Ovary (tissue), 9 donors: ENCODE results near the gene LGALSL. TPM values are rescaled to one million over a fixed set of nuclear protein-coding genes. Genes with fewer than 3 reads are reported as not detected.

ENCODE experiments used
- DNase-seq, 5 donors: peaks; one replicate each; pipeline ENCODE4 v3.0.0-alpha.2; 2019 to 2020
- H3K27ac ChIP-seq, 2 donors: fragments of 200-600 bp; one replicate each; pipeline versions ENCODE4 v1.5.1 to v1.8.0; 2019 to 2022
- H3K27me3 ChIP-seq: fragments of 200-600 bp; one replicate; pipeline ENCODE4 v1.8.0; 2022
- H3K36me3 ChIP-seq: fragments of 200-600 bp; sonication (generic); one replicate; pipeline ENCODE4 v1.5.1; 2019
- H3K4me1 ChIP-seq: one replicate; pipeline ENCODE4 v1.8.1; 2013; ENCODE audit warnings: mild to moderate bottlenecking, moderate library complexity; ENCODE audit not compliant: insufficient read depth
- H3K4me3 ChIP-seq: fragments of 200-600 bp; sonication (generic); one replicate; pipeline ENCODE4 v1.5.1; 2017
- H3K9me3 ChIP-seq, 2 donors: fragments of 200-600 bp in 1 of 2; sonication (generic) in 1 of 2; one replicate each; pipeline versions ENCODE4 v1.5.1 to v1.8.1; 2013 to 2019; ENCODE audit warnings: mild to moderate bottlenecking in 1 of 2, moderate library complexity in 1 of 2
- EP300 ChIP-seq: sonication (generic); formaldehyde crosslinking; IDR thresholded peaks from one replicate; pipeline ENCODE4 v1.6.1; 2017; ENCODE audit warnings: antibody characterized with exemption
- POLR2A ChIP-seq: fragments of 450-650 bp; IDR thresholded peaks from one replicate; pipeline ENCODE4 v1.6.1; 2017; ENCODE audit warnings: antibody characterized with exemption, mild to moderate bottlenecking, moderate library complexity
- WGBS, 3 donors: extraction: QIAGEN DNeasy Blood & Tissue Kit in 1 of 3; methylation state at CpG; one replicate each; pipeline versions ENCODE4 v1.1.5 to v1.1.7; 2013 to 2017; 5-methylcytosine and 5-hydroxymethylcytosine counted together
- intact Hi-C, 4 donors: fragments of 100-400 bp; cut with DNase I; formaldehyde crosslinking; loops; one replicate each; pipeline versions ENCODE4 v1.11.0 to v1.15.1; 2022 to 2023
- polyA plus RNA-seq, 2 donors: library from polyadenylated mRNA; stranded (reverse); fragments of 200-250 nt in 1 of 2; fragments of 350-450 nt in 1 of 2; fragmentation: Illumina TruSeq in 1 of 2; extraction: RNeasy Lipid Tissue Mini Kit (QIAGEN cat#74804) in 1 of 2; gene quantifications; one replicate each; pipeline ENCODE4 v1.2.3, GENCODE V29; 2013 to 2014
- total RNA-seq, 7 donors: library from RNA; depleted of rRNA in 2 of 7; stranded (reverse); fragments of >200 nt in 2 of 7; fragmentation: NEBNext Ultra II Directional in 3 of 7; extraction: Animal tissue kit (Norgen Biotek cat#: 25700) in 3 of 7; gene quantifications; one replicate each; pipeline versions ENCODE4 v1.1.0 to v1.2.4, GENCODE V29; 2016 to 2023
- TF ChIP-seq, protein P1 (sequence below), 3 donors: fragments of 450-650 bp in 2 of 3; fragments of 200-600 bp in 1 of 3; IDR thresholded peaks; one replicate each; pipeline versions ENCODE4 v1.5.1 to v1.8.0; 2016 to 2022; ENCODE audit warnings: antibody characterized with exemption in 3 of 3, mild to moderate bottlenecking in 1 of 3
- donor health status: DM: no; HTN: no; CAD: no; lungs with moderate emphysema.
- donor health status: DM: no; HTN: no; CAD: no.
- donor health status: Bipolar disorder and iron deficiency.
- donor health status: DM: yes; HTN: yes; CAD: no.
- donor health status: DM: no; HTN: no; CAD: no.
- donor health status: DM: yes; HTN: yes; CAD: no.

Gene LGALSL
- total and polyA plus RNA-seq, 9 donors, result 6.8 to 22.0 (median 15.5) TPM

DNA sequence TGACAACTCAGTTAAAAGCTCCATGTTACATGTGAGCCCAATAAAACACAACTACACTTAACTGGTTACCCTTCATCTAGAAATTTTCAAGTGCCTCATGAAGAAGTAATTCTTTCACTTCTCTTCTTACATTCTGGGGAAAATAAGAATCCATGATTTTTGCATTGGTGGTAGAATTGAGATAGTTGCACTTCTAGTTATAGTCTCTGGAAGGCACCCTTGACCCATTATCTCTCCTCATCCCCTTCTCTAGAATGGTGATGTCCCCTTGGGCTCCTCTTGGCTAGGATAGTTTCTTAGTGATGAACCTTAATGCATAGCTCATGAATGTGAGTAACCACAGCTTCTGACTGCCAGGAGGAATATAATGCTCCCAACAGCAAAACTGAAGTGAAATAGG, 3.6 kb downstream of the LGALSL start:
- no peak for DNase-seq
- intact Hi-C loops, result loop anchor here in 2 of 4 donors (10.0 kb wide), 1 partner anchor 53 kb away; no protein-coding TSS in a partner anchor
- Histone ChIP-seq H3K9me3 (no peaks in the 10 kb centered on the region), H3K4me1 (peaks cover 4% of the 10 kb centered on the region), H3K27me3 (no peaks in the 10 kb centered on the region), H3K36me3 (no peaks in the 10 kb centered on the region), H3K4me3 (no peak overlapping the region), H3K27ac (no peak overlapping the region)
- TF ChIP-seq EP300, result no peak
- no peak for TF ChIP-seq POLR2A
- TF ChIP-seq, protein P1, sequence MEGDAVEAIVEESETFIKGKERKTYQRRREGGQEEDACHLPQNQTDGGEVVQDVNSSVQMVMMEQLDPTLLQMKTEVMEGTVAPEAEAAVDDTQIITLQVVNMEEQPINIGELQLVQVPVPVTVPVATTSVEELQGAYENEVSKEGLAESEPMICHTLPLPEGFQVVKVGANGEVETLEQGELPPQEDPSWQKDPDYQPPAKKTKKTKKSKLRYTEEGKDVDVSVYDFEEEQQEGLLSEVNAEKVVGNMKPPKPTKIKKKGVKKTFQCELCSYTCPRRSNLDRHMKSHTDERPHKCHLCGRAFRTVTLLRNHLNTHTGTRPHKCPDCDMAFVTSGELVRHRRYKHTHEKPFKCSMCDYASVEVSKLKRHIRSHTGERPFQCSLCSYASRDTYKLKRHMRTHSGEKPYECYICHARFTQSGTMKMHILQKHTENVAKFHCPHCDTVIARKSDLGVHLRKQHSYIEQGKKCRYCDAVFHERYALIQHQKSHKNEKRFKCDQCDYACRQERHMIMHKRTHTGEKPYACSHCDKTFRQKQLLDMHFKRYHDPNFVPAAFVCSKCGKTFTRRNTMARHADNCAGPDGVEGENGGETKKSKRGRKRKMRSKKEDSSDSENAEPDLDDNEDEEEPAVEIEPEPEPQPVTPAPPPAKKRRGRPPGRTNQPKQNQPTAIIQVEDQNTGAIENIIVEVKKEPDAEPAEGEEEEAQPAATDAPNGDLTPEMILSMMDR (IDR thresholded peaks at IDR 0.05), result no peak

- Histone ChIP-seq H3K36me3 (no peaks in the 10 kb centered on the region), H3K4me1 (no peaks in the 10 kb centered on the region), H3K27ac (no peak overlapping the region), H3K4me3 (no peak overlapping the region), H3K27me3 (no peaks in the 10 kb centered on the region), H3K9me3 (no peaks in the 10 kb centered on the region)
- WGBS, 3 donors, result 89 to 95% (median 91%) methylated on average over 3 of the region's 3 CpGs
- intact Hi-C loops, result loop anchor here in 2 of 4 donors (10.0 kb wide), 1 partner anchor 55 kb away; no protein-coding TSS in a partner anchor
- TF ChIP-seq EP300 (no peak), POLR2A (no peak)
- TF ChIP-seq, protein P1 (IDR thresholded peaks at IDR 0.05), result no peak
- DNase-seq, result no peak
Measured at GRCh38 chr2:64459575-64459974, 5.6 kb downstream of the LGALSL start.

GRCh38 chr2:64460330-64460729, 6.4 kb downstream of the LGALSL start:
- H3K36me3 ChIP-seq, result no peaks in the 10 kb centered on the region
- intact Hi-C loops, result no loop called here
- no peak overlapping the region for H3K27ac ChIP-seq
- H3K27me3 ChIP-seq, result no peaks in the 10 kb centered on the region
- TF ChIP-seq, protein P1 (IDR thresholded peaks at IDR 0.05), result no peak
- TF ChIP-seq POLR2A (no peak), EP300 (no peak)
- no peaks in the 10 kb centered on the region for H3K4me1 ChIP-seq
- H3K9me3 ChIP-seq, result no peaks in the 10 kb centered on the region
- DNase-seq, result no peak
- H3K4me3 ChIP-seq, result no peak overlapping the region
- 41 to 58% (median 53%) methylated on average over 3 of the region's 3 CpGs for WGBS, 3 donors

- intact Hi-C loops, result no loop called here
- 79 to 81% (median 81%) methylated on average over 7 of the region's 7 CpGs for WGBS, 3 donors
Measured at GRCh38 chr2:64461271-64462058, 7.5 kb downstream of the LGALSL start.

More at GRCh38 chr2:64461271-64462058, 7.5 kb downstream of the LGALSL start:
- no peaks in the 10 kb centered on the region for H3K4me1 ChIP-seq
- no peak overlapping the region for H3K4me3 ChIP-seq
- no peak overlapping the region for H3K27ac ChIP-seq
- TF ChIP-seq EP300 (no peak), POLR2A (no peak)
- TF ChIP-seq, protein P1 (IDR thresholded peaks at IDR 0.05), result no peak
- no peaks in the 10 kb centered on the region for H3K9me3 ChIP-seq
- no peak for DNase-seq
- H3K36me3 ChIP-seq, result no peaks in the 10 kb centered on the region
- no peaks in the 10 kb centered on the region for H3K27me3 ChIP-seq
